Esophagus muscularis mucosa (tissue), 4 donors: ENCODE data around the gene NKAIN2. TPM values are rescaled to one million over a fixed set of nuclear protein-coding genes. Genes with fewer than 3 reads are reported as not detected.
"Not testable (repeated sequence)": the region's sequence is repeated elsewhere in the genome, so short reads cannot be mapped to it uniquely, and the experiment has no call there.

Experiments used
- DNase-seq: peaks from one replicate; pipeline ENCODE4 v3.0.0-alpha.2; 2017; ENCODE audit errors: extremely low spot score
- H3K27ac ChIP-seq, 4 donors: fragments of 200-600 bp; sonication (generic); replicated peaks in 1 of 4; 1 replicate in 3 of 4; 2 replicates in 1 of 4; pipeline ENCODE4 v1.5.1; 2016 to 2019; ENCODE audit warnings: mild to moderate bottlenecking in 1 of 4
- H3K27me3 ChIP-seq, 4 donors: fragments of 200-600 bp; sonication (generic); one replicate each; pipeline versions ENCODE4 v1.5.1 to v1.6.0; 2016 to 2019
- H3K36me3 ChIP-seq, 4 donors: fragments of 200-600 bp; sonication (generic); one replicate each; pipeline ENCODE4 v1.5.1; 2016 to 2019
- H3K4me1 ChIP-seq, 4 donors: fragments of 200-600 bp; sonication (generic); one replicate each; pipeline ENCODE4 v1.5.1; 2016 to 2019
- H3K4me3 ChIP-seq, 4 donors: fragments of 200-600 bp; sonication (generic); 1 replicate in 2 of 4; 2 replicates in 2 of 4; pipeline ENCODE4 v1.5.1; 2016 to 2019; ENCODE audit warnings: mild to moderate bottlenecking in 4 of 4, moderate library complexity in 1 of 4
- H3K9me3 ChIP-seq, 4 donors: fragments of 200-600 bp; sonication (generic); 1 replicate in 3 of 4; 2 replicates in 1 of 4; pipeline ENCODE4 v1.5.1; 2016 to 2019
- CTCF ChIP-seq, 3 experiments: fragments of 200-600 bp in 2 of 3; fragments of 450-650 bp in 1 of 3; sonication (generic) in 2 of 3; IDR thresholded peaks; one replicate each; pipeline ENCODE4 v1.5.1; 2017 to 2019; ENCODE audit warnings: antibody characterized with exemption in 3 of 3, mild to moderate bottlenecking in 2 of 3, moderate library complexity in 1 of 3
- EP300 ChIP-seq: sonication (generic); formaldehyde crosslinking; IDR thresholded peaks from one replicate; pipeline ENCODE4 v1.6.1; 2017; ENCODE audit warnings: antibody characterized with exemption
- POLR2A ChIP-seq: fragments of 450-650 bp; IDR thresholded peaks from one replicate; pipeline ENCODE4 v1.6.1; 2017; ENCODE audit warnings: antibody characterized with exemption, moderate library complexity, mild to moderate bottlenecking, low read depth
- POLR2AphosphoS5 ChIP-seq, 2 donors: sonication (generic); formaldehyde crosslinking; IDR thresholded peaks; one replicate each; pipeline ENCODE4 v1.6.1; 2017; ENCODE audit warnings: antibody characterized with exemption in 2 of 2
- WGBS: methylation state at CpG from one replicate; pipeline ENCODE4 v1.1.5; 2018; 5-methylcytosine and 5-hydroxymethylcytosine counted together
- intact Hi-C: fragments of 100-400 bp; cut with DNase I; formaldehyde crosslinking; loops from one replicate; pipeline ENCODE4 v1.15.1; 2023
- total RNA-seq, 4 donors: library from RNA; depleted of rRNA; stranded (reverse); fragments of >200 nt; gene quantifications; one replicate each; pipeline versions ENCODE4 v1.1.0 to v1.2.1, GENCODE V29; 2016

NKAIN2 gene
- total RNA-seq, 4 donors from 2014 or later, result 0.11 to 0.66 (median 0.13) TPM; not detected in 1

GRCh38 chr6:124719913-124720312 lies 916.2 kb downstream of the NKAIN2 start:
- Histone ChIP-seq H3K36me3 (no peaks in the 10 kb centered on the region), H3K9me3 (no peaks in the 10 kb centered on the region), H3K4me3 (no peak overlapping the region), H3K4me1 (peaks cover 0 to 11% (median 7%) of the 10 kb centered on the region in 4 donors), H3K27me3 (no peaks in the 10 kb centered on the region), H3K27ac (no peak overlapping the region)
- TF ChIP-seq CTCF (IDR thresholded peaks at IDR 0.05), result no peak
- TF ChIP-seq POLR2AphosphoS5 (IDR thresholded peaks at IDR 0.05), result no peak
- TF ChIP-seq EP300, result no peak
- no peak for TF ChIP-seq POLR2A
- DNase-seq, result no peak
- intact Hi-C loops, result no loop called here

GRCh38 chr6:124721331-124721730 lies 917.7 kb downstream of the NKAIN2 start:
- no peaks in the 10 kb centered on the region for H3K36me3 ChIP-seq
- intact Hi-C loops, result no loop called here
- DNase-seq, result no peak
- no peaks in the 10 kb centered on the region for H3K27me3 ChIP-seq
- 90% methylated on average over 11 of the region's 11 CpGs for WGBS
- no peaks in the 10 kb centered on the region for H3K9me3 ChIP-seq
- H3K4me3 ChIP-seq, result no peak overlapping the region
- no peak overlapping the region for H3K27ac ChIP-seq
- TF ChIP-seq EP300 (no peak), POLR2A (no peak)
- peaks cover 0 to 11% (median 7%) of the 10 kb centered on the region in 4 donors for H3K4me1 ChIP-seq

- intact Hi-C loops, result no loop called here
- Histone ChIP-seq H3K9me3 (no peaks in the 10 kb centered on the region), H3K36me3 (no peaks in the 10 kb centered on the region), H3K27me3 (no peaks in the 10 kb centered on the region), H3K4me1 (peaks cover 0 to 11% (median 7%) of the 10 kb centered on the region in 4 donors), H3K27ac (no peak overlapping the region), H3K4me3 (no peak overlapping the region)
- no peak for DNase-seq
- WGBS, result 52% methylated on average over 3 of the region's 3 CpGs
- TF ChIP-seq POLR2AphosphoS5 (IDR thresholded peaks at IDR 0.05) (no peak), EP300 (no peak), CTCF (IDR thresholded peaks at IDR 0.05) (no peak), POLR2A (no peak)
Measured at GRCh38 chr6:124722141-124722878, 918.6 kb downstream of the NKAIN2 start.

GRCh38 chr6:124723671-124724070 lies 920.0 kb downstream of the NKAIN2 start:
- H3K27ac ChIP-seq, result no peak overlapping the region
- peaks cover 0 to 11% (median 7%) of the 10 kb centered on the region in 4 donors for H3K4me1 ChIP-seq
- no peak for DNase-seq
- H3K27me3 ChIP-seq, result no peaks in the 10 kb centered on the region
- TF ChIP-seq CTCF (IDR thresholded peaks at IDR 0.05) (no peak), EP300 (no peak), POLR2AphosphoS5 (IDR thresholded peaks at IDR 0.05) (no peak), POLR2A (no peak)
- H3K36me3 ChIP-seq, result no peaks in the 10 kb centered on the region
- H3K4me3 ChIP-seq, result no peak overlapping the region
- intact Hi-C loops, result no loop called here
- no peaks in the 10 kb centered on the region for H3K9me3 ChIP-seq

GRCh38 chr6:124737804-124738203 lies 934.1 kb downstream of the NKAIN2 start:
- WGBS, result 97% methylated on average over 1 of the region's 1 CpG
- intact Hi-C loops, result not testable (repeated sequence)

GRCh38 chr6:124738482-124738881 lies 934.8 kb downstream of the NKAIN2 start:
- no peak overlapping the region for H3K27ac ChIP-seq
- no peaks in the 10 kb centered on the region for H3K27me3 ChIP-seq
- no peaks in the 10 kb centered on the region for H3K36me3 ChIP-seq
- intact Hi-C loops, result no loop called here
- no peaks in the 10 kb centered on the region for H3K4me1 ChIP-seq
- no peak for TF ChIP-seq POLR2AphosphoS5 (IDR thresholded peaks at IDR 0.05)
- no peak for TF ChIP-seq EP300
- no peak for TF ChIP-seq POLR2A
- no peak for TF ChIP-seq CTCF (IDR thresholded peaks at IDR 0.05)
- no peak for DNase-seq
- no peak overlapping the region for H3K4me3 ChIP-seq
- H3K9me3 ChIP-seq, result no peaks in the 10 kb centered on the region

More at GRCh38 chr6:124737804-124738203, 934.1 kb downstream of the NKAIN2 start:
- not testable (repeated sequence) for H3K4me3 ChIP-seq, H3K27ac ChIP-seq, DNase-seq, H3K9me3 ChIP-seq, H3K36me3 ChIP-seq, H3K4me1 ChIP-seq, H3K27me3 ChIP-seq
